HG02571 (cell line): ENCODE results near the gene TTC39A.

Experiments
- ATAC-seq: cut with Tn5 transposase; IDR thresholded peaks from one replicate; pipeline ENCODE4 v1.9.1; 2021; ENCODE audit warnings: mild to moderate bottlenecking, moderate library complexity; ENCODE audit not compliant: unreplicated experiment

TTC39A gene

DNA sequence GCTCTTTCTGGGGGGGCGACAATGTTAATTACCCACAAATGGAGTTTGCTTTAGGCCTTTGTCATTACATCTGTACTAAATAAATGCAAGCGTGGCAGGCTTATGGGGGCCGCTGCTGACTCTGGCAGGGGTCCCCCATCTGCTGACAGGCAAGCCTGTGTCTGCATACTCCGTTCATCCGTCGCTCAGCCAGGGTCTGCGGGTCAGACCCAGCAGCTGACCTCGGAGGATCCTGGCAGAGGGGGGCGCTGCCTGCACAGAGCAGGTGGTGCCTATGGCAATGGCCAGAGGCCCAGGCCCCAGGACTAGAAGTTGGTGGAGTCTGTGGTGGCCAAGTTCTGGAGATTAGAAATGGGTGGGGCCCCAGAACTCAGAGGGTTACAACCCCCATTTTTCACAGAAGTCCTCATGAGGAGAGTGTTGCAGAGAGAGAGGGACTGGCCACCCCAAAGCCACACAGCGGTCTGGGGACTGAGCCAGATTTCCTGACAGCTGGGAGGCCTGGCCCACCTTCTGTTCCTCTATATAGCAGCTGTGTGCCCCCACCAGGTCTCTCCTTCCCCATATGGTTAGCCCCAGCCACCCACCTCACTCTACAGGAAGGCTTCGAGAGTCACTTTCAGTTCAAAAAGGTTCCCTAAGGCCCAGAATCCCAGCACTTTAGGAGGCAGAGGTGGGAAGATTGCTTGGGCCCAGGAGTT lies 31.0 kb downstream of the TTC39A start:
- ATAC-seq: no peak

DNA sequence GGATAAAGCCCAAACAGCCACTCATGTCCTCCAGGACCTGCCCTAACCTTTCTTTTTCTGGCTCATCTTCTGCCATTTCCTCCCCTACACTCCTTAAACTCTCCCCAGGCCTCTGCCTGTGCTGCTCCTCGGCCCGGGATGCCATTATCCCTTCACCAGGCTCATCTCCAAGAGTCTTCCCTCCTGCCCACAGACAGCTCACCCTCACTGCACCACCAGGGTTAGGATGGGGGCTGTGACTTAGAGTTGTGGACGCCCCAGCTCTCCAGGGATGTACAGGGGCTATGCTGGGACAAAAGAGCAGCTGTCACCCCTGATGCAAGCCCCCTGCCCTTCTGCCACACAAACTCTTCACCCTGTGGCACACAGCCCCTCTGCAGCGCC lies 32.0 kb downstream of the TTC39A start:
- ATAC-seq: no peak

DNA sequence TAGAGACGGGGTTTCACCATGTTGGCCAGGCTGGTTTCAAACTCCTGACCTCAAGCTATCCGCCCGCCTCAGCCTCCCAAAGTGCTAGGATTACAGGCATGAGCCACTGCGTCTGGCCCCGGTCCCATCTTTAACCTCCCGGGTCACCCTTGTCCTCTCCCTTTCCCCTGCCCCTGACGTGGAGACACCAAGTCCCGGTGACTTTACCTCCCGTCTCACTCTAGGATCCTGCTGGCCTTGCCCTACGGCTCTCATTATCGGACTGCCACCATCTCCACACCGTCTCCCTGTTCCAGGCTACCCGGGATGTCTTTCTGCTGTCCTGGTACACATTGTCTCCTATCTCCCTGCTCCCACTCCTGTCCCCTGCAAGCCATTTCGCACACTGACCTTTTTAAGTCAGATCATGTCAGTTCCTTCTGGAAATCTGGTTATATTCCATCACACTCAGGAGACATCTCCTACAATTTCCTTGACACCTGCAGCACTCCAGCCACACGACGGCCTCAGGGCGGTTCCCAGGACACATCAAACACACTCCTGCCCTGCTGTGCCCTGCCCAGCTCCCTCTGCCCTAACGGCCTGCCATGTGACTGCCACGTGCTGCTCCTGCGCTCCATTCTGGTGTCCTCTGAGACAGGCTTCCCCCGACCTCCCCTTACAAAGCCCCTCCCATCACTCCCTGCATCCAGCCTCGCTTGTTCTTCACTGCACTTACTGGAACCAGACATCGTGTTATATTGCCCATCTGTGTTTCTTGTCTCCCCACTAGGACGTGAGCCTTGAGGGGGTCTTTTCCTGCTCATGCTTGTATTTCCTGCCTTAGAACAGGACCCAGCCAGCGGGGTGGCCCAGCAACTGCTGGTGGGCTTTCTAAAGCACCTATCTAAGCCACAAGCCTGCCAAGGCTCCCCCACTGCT lies 32.7 kb downstream of the TTC39A start:
- no peak for ATAC-seq

DNA sequence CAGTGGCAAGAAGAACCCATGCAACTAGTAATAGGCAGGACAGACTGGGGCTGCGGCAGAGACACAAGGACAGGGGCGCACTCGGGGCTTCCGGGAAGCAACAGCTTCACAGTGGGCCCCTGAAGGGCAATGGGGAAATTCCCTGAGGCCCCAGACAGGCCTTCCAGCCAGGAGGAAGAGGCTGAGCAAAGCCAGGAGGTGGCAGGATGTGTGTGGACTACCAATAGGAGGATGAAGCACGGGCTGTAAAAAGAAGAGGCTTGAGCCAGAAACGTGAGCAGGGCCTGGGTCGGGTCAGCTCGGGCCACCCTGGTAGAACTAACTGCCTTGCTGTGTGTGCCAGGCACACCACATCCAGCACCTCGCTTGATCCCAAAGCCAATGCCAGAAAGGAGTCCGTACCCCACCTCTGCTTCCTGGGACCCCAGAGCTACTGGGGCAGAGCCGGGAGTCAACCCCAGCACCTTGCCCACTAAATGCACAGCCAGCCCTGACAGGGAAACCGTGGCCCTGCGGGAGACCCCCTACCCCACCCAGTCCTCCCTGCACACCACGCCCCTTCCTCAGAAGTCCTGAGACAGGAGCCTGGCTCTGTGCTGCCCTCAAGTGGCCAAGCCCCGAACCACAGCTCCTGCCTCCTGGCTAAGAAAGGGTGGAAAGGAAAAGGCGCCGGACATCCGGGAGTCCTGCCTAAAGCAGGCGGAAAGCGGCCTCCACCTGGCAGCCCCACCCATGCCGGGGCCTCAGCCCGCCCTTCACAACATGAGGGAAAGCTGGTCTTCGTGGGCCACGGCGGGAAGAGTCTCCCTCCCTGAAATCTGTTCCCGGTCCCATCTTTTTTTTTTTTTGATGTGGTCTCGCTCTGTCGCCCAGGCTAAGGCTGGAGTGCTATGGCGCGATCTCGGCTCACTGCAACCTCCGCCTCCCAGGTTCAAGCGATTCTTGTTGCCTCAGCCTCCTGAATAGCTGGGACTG lies 33.7 kb downstream of the TTC39A start:
- ATAC-seq: peak; percentile 54

DNA sequence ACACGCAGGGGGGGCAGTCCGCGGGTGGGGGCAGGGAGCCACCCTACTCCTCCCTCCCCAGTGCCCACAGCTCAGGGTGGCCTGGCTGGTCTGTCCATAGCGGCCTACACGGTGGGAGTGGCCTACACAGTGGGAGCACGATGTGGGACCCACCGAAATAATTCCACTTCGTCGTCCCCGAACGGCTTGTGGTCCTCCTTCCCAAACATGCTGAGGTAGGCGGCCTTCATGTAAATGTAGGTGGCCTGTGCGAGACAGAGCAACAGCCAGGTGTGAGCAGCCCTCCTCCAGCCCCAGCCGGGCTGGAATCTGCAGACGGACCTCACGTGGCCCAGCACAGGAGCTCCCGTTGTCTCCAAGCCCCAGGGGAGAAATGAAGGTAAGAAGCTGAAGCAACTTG lies 34.4 kb downstream of the TTC39A start:
- ATAC-seq: no peak

DNA sequence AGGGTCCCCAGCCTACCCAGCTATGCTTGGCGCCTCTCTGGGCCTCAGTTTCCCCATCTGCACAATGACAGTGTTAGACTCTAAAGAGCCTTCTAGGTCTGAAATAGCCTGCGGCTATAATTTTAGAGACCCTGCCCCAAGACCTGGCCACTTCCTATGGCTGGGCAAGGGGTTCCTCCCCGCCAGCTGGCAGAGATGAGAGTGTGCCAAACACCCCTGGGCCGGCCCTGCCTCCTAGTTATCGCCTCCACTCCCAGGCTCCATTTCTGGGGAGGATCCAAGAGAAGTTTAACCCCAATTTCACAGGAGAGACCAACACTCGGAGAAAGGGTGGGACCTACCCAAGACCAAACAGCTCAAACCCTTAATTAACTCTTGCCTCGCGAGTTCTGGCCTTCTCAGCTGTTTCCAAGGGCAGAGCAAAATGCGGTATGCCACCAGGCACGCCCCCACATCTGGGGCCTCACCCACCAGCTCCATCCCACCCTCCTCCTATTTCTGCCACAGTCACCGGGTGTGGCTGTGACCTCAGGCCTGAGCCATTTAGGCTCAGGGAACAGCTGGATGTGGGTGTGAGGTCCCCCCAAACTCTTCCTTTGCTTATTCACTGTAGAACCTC lies 35.7 kb downstream of the TTC39A start:
- ATAC-seq: no peak

DNA sequence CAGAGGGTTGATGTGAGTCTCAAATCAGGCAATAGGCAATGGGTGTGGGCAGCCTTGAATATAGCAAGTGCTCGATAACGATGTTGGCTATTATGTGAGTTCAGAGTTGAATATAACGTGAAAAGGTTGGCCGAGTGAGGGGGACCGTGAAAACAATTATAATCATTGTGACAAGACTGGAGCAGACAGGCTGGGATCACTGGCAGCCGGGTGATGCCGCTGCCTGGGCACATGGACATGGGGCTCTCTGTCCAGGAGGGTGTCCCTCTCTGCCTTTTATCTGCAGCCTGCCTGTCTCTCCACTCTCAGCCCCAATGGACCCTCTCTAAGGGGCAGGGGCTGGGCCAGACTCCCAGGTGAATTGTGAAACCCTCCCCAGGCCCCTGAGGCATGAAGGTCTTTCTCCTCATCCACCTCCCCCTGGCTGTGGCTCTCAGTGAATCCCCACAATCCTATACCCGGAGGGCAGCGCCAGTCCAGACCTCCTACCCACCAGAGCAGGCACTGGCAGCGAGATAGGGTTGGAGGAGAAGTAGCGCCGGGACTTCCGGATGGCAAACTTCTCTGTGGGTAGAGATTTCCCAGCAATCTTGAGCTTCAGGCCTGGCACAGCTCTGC lies 36.4 kb downstream of the TTC39A start:
- ATAC-seq: no peak

DNA sequence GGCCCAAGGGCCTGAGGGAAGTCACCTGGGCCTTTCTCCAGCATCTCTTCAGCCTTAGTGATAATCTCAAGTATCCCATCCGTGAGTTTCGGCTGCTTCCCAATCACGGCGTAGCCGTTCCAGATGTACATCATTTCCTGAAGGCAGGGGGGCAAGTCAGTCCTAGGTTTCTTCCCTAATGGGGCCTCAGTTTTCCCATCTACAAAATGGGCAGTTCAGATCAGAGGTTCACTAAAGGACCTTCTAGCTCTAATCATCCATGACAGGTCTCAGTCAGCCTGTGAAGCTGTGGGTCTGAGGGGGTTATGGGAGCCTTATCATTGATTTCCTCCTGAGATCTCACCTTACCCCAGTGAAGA lies 39.9 kb downstream of the TTC39A start:
- ATAC-seq: no peak

DNA sequence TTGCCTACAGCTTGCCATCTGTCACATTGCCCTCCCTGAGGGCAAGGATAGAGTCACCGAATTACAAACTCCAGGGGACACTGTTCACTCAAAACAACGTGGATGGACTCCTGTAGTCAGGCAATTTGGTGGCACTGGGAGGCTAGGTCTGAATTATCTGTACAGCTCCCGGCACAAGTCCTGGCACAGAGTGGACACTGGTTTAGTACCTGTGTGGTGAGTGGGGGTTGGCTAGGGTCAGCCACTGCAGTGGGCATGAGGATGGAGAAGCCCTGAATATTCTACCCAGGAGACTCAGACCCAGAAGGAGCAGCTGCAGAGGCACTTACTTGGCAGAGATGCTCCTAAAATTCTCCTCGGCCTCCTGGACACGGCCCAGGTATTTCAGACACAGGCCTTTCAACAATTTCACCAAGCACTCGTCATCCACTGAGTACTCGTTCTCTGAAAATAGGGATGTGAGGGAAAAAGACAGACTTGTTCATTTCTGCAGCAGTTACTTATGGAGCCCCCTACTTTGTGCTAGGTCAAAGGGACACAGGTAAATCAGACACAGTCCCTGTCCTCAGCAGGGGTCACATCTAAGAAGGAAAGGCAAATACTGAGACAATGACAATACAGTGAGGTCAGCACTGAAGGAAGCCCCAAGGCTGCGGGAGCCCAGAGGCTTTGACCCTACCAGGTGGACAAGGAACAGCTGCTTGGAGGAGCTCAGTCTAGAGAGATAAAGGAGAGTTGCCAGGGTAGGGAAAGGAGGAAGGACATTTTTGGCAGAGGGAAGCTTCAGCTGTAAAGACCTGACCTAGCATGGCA lies 40.5 kb downstream of the TTC39A start:
- no peak for ATAC-seq

DNA sequence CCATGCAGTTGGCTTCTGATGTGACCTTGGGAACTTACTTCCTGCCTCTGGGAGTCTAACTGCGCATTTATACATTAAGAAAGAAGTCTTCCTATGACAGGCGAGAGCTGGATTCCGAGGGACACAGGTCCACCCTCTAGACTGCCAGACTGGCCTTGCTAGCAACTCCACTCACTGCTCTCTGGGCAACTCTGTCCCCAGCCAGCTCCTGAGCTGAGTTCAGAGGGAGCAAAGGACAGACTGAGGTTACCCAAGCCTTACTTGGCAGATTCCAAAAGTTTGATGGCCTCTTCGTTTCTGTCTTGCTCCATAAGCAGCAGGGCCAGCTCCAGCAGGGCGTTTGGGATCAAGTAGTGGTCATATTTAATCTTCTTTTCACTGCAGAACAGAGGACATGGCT lies 41.8 kb downstream of the TTC39A start:
- ATAC-seq: no peak

DNA sequence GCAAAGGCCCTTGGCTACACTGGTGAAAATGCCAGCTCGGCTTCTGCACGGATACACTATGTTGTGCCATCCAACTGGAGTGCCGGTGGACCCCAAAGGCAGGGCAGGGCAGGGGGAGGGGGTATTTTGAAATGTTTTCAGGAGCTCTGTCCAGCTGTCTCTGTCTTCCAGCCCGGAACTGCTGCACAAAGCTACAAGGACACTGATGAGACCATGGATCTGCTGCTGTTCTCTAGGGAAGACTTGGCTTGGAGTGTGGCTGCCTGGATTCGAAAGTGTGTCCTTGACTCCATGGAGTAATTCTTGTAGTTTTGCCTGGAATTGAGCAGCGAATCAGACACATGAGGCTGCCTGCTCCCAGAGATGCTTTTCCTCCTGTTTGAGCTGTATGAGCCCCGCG lies 42.4 kb downstream of the TTC39A start:
- ATAC-seq: no peak

DNA sequence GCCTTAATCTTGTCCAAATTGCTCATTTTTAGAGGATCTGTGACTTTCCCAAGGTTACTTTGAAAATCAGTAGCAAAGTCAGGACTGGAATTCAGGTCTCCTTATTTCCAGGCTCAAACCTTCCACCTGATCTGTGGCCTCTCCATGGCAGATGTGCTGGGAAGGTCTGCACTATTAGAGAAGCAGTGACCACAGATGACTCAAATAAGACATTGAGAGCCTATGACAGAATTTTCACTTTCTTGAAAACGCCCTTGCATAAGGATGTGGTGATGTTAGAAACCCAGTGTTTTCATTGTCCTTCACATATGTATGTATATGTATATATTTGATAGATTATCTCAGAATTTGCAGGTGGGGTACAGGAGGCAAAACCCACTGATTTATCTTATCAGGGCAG lies 45.3 kb downstream of the TTC39A start:
- ATAC-seq: peak; percentile 87

DNA sequence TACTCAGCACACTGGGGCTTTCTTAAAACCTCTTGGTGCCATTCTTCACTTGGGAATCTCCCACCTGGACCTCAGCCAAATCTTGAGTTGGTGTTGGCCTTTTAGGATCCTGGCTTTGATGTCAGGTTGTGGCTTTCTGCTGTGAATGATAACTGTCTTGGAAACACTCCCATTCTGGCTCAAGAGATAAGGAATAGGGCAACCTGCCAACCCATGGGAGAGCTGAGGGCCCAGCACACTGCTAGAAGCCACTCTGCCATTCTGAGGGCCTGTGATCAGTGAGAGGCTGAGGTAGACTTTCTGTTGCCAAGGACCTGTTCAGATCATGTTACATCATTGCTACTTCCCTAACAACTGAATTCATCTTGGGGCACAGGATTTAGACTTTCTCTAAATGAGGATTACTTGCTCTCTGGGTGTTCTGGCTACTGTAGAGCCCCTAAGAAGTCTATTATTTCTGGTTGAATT lies 45.8 kb downstream of the TTC39A start:
- ATAC-seq: no peak

DNA sequence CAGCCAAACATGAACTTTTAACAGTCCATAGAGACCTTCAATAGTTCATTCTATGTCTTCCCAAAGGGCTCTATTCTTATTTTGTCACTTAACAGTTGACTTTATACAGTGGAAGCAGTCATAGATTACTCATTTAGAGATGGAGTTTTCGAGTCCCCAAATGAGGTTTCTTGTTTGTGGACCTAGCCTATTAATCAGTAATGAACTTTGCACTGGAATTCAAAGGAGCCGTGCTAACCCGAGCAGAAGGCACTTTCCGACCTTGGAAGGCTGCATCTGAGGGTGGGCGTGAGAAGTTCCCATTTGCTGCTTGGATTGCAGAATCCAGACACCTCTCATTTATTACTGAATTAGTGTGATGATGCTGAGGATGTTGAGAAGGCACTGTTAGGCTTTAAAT lies 46.4 kb downstream of the TTC39A start:
- no peak for ATAC-seq

DNA sequence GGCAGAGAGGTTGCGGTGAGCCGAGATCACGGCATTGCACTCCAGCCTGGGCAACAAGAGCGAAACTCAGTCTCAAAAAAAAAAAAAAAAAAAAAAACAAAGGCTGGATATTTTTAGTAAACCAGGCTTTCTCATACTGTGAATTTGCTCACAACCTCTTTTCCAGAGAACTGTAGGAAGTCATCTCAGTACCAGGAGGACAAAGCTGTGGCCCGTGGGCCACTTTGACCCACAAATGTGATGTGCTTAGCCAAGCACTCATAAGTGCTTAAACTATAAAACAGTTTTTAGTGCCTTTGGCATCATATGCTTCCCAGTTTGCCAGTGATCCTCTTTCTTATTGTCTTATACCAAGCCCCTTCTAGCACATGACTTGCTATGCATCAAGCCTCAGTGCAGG lies 47.8 kb downstream of the TTC39A start:
- no peak for ATAC-seq

DNA sequence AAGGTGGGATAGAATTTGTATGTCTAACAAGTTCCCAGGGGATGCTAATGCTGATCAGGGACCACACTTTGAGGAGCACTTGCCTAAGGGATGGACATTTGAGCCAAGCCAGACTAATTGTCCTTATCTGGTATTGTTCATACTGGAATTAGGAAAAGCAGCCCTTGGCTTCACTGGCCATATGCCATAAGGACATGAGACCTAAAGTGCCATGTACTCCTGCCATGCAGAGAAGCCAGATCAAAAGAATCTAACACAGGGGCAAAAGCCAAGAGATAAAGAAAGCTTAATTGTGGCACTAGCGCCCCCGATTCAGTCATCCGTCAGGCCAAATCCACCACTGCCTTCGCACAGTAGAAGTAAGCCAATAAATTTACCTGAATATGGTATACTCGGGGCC lies 48.6 kb downstream of the TTC39A start:
- no peak for ATAC-seq

DNA sequence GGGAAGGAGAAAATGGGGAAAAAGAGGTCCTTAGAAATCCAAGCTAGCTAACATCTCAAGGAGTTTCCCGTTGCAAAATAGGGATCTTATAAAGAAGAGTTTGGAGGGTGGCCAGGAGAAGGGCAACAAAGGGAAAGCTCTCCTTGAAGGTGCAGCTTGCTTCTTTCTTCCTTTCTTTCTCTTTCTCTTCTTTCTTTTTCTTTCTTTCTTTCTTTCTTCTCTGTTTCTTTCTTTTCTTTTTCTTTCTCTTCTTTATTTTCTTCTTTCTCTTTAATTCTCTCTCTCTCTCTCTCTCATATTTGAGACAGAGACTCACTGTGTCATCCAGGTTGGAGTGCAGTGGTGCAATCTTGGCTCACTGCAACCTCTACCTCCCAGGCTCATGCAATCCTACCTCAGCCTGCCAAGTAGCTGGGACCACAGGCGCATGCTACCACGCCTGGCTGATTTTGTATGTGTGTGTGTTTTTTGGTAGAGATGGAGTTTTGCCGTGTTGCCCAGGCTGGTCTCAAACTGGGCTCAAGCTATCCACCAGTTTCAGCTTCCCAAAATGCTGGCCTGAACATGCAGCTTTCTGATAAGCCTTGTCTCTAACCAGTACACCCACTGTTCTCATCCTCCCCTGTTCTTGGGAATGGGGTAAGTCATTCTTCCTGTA lies 49.9 kb downstream of the TTC39A start:
- no peak for ATAC-seq

DNA sequence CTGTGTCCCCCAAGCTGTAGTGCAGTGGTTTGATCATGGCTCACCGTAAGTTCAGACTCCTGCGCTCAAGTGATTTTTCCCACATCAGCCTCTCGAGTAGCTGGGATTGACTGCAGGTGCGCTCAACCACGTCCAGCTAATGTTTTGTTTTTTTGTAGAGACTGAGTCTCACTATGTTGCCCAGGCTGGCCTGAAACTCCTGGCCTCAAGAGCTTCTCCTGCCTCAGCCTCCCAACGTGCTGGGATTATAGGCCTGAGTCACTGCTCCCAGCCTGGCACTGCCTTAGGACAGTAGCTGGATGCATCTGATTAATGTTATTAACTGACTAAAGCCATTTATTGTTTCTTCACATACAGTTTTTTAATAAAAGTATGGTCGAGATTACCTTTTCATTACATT lies 54.1 kb downstream of the TTC39A start:
- no peak for ATAC-seq

DNA sequence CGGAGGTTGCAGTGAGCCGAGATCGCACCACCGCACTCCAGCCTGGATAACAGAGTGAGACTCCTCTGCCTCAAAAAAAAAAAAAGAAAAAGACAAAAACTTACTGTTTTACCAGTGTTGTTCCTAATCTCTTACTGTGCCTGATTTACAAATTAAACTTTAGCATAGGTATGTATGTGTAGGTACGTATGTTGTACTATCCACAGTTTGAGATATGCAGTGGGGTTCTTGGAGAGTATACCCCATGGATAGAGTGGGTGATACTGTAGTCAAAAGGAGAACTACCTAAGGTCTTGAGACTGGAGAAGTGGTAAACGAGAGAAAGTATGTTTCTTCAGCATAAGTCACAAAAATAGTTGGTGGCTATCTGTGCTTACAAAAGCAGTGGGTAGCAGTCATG lies 55.7 kb downstream of the TTC39A start:
- ATAC-seq: no peak
